GM04504 (cell line): Measurements from ENCODE around the gene UBXN6.

ENCODE experiments used
- DNase-seq: peaks from one replicate; pipeline ENCODE4 v3.0.0-alpha.2; 2012; ENCODE audit warnings: low read depth

The UBXN6 gene, protein sequence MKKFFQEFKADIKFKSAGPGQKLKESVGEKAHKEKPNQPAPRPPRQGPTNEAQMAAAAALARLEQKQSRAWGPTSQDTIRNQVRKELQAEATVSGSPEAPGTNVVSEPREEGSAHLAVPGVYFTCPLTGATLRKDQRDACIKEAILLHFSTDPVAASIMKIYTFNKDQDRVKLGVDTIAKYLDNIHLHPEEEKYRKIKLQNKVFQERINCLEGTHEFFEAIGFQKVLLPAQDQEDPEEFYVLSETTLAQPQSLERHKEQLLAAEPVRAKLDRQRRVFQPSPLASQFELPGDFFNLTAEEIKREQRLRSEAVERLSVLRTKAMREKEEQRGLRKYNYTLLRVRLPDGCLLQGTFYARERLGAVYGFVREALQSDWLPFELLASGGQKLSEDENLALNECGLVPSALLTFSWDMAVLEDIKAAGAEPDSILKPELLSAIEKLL

GRCh38 chr19:4457654-4458395 lies at the start of gene UBXN6:
Gene UBXN6 (minus strand): TSS chr19:4457794. CDS start chr19:4457697, 97 bp downstream.
- DNase-seq = peak; percentile 95

DNA sequence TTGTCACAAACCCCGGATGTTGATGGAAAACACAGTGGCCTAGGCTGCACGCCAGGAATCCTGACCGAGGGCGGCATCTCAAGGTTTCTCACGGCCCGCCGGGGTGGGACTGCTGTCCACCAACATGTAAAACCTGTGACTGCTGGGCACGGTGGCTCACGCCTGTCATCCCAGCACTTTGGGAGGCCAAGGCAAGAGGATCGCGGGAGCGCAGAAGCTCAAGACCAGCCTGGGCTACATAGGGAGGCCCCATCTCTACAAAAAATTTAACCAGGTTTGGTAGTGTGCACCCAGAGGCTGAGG lies 49.5 kb upstream of the UBXN6 start:
- DNase-seq = no peak

DNA sequence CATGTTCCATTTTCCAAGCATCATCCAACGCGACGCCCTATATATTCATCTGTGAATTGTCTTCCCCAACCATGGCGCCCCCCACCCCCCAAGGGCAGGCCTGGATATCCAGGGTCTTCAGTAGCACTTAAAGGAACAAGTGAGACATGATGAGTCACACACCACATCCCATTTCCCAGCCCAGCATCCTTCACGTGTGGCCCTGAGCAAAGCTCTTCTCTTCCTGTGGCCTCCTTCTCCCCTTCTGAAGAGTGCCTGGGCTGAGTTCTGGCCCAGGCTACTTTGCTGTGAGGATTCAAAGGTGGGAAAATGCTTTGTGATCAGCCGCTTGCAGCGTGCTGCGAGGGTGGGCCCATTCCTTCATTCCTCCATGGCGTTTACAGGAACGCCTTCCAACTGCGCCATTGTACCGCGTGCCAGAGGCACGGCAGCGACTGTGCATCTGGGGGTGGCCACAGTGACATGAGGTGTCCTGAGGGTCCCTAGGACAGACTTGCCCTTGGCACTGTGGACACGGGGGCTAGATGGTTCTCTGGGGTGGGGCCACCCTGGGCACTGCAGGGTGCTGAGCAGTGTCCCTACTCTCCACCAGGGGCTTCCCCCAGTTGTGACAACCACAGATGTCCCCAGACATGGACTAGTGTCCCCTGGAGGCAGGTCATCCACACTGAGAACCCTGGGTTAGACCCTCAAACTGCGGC lies 49.0 kb upstream of the UBXN6 start:
- DNase-seq = no peak

GRCh38 chr19:4505570-4506448 lies 48.2 kb upstream of the UBXN6 start:
- DNase-seq = no peak

GRCh38 chr19:4504891-4505569 lies 47.4 kb upstream of the UBXN6 start:
- DNase-seq = no peak

DNA sequence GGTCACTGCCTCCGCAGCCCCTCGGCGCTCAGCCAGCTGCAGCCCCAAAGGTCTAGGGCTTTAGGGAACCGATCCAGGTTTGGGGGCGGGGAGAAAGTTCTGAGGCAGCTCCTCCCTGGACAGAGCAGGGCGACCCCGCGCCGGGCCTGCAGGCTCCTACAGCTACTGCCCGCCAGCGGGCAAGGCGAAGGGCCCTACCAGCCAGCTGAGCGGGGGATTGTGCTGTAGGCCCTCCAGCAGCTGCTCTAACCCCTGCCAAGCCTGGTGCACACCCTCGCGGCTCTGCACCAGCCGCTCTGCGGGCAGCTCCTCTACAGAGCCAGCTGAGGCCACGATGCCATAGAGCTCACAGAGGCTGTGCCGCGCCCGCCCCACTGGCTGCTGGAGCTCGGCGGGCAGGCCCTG lies 46.7 kb upstream of the UBXN6 start:
- DNase-seq = no peak

DNA sequence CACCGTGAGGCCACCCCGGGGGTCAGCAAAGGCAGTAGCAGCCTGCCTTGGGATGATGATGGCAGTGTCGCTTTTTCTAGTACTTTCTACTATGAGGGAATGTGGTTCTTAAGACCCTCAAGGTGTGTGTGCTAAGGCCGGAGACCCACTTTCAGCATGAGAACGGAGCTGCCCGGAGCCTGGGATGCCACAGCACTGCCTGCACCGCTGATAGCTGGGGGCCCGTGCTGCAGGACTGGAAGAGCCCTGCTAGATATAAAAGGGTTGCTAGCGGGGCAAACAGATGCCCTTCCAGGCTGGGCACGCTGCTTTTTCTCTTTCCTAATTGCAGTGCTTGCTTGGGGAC lies 46.2 kb upstream of the UBXN6 start:
- DNase-seq = no peak

DNA sequence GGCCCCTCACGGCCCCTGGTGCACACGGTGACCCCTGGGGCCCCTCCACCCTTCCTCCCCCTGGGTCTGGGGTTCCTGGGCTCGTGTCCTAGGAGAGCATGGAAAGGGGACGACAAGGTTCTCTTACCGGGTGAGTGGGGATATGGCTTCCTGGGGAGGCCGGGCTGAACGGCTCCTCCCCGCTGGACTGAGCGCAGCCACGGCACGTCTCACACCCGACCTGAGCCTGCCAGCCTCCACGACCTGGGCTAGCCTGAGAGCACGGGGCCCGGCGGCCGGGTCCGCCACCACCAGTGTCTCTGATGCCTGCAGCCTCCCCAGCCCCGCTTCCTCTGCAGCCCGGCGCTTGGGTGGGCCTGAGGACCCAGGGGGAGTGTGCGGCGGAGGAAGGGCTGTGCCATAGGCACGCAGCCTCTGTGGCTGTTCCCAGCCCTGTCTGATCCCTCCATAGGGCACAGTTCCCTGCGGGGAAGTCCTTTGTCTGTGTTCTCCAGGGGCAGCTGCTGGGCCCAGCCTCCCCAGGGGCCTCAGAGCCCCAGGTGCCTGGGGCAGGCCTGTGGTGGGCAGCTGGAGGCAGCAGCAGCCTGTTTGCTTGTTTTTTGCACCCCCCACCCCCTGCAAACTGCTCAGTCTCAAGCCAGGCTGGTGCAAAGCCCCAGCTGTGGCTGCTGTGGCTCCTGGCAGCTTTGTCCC lies 45.7 kb upstream of the UBXN6 start:
- DNase-seq = no peak

GRCh38 chr19:4502282-4503131 lies 44.9 kb upstream of the UBXN6 start:
- DNase-seq = no peak

GRCh38 chr19:4501691-4502090 lies 44.1 kb upstream of the UBXN6 start:
- no peak for DNase-seq

GRCh38 chr19:4500841-4501591 lies 43.4 kb upstream of the UBXN6 start:
- no peak for DNase-seq

DNA sequence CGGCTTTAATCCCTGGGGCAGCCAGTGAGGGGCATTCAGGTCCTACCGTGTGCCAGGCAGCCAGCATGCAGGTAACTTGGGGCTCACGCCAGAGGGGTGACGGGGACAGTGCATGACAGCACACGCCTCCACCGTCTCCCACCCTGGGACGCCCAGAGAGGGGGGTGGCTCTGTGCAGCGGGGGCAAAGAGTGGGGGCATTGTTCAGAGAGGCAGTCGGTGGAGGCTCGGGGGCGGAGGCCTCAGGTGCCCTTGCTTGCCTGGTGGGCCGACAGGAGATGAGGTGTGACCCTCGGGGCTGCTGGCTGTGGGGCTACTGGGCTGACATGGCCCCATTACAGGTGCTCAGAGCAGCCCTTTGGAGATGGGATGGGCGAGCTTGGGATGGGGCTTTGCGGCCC lies 42.3 kb upstream of the UBXN6 start:
- DNase-seq = no peak

DNA sequence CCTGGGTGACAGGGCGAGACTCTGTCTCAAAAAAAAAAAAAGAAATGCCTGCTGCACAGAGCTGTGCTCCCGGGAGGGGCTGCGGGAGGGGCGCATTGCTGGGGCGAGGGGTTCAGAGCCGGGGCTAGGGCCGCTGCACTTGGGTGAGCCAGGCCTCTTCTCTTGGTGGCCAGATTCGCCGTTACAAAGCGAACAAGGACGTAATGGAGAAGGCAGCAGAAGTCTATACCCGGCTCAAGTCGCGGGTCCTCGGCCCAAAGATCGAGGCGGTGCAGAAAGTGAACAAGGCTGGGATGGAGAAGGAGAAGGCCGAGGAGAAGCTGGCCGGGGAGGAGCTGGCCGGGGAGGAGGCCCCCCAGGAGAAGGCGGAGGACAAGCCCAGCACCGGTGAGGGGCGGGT lies 41.7 kb upstream of the UBXN6 start:
- DNase-seq = no peak

DNA sequence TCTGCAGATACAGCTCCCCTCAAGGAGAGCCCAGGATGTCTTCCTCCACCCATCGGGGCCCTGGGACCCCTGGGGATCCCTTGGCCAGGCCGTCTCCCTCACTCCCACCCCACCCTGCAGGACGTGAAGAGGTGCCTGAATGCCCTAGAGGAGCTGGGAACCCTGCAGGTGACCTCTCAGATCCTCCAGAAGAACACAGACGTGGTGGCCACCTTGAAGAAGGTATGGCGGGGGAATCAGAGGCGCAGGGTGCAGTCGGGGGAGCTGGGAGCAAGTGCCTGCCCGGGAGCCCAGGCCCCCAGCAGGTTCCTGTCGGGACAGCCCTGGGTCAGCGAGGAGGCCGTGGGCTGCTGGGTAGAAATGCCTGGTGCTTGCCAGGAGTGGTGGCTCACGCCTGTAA lies 41.1 kb upstream of the UBXN6 start:
- DNase-seq = no peak

GRCh38 chr19:4497770-4498389 lies 40.3 kb upstream of the UBXN6 start:
- no peak for DNase-seq

GRCh38 chr19:4496304-4496703 lies 38.7 kb upstream of the UBXN6 start:
- no peak for DNase-seq

GRCh38 chr19:4495471-4495870 lies 37.9 kb upstream of the UBXN6 start:
- DNase-seq = no peak

GRCh38 chr19:4494691-4495064 lies 37.1 kb upstream of the UBXN6 start:
- no peak for DNase-seq
